Measurements from ENCODE around the gene TSHZ2. TPM values are rescaled to one million over a fixed set of nuclear protein-coding genes. Genes with fewer than 3 reads are reported as not detected.

The TSHZ2 gene
- total RNA-seq, 1 donor from 2014 or later = 0.06 TPM

DNA sequence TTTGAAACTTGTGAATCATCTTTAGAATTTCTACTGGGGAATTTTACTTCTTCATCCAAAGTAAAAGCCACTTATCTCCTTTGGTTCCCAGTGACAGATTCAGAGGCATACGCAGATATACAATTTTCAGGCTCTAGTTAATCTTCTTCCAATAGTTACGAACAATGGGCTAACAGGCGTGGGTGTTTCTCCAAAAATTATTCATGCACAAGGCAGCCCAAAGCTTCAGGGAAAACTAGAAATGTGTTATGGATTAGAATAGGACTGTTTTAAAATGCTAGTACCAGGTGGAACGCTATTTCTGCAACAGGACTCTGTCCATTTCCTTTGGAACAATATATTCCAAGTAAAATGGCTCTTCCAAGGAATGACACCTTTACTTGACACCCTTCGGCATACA lies 519.3 kb downstream of the TSHZ2 start:
- no peak overlapping the region for H3K4me3 ChIP-seq (ENCODE audit: low read depth, low read length)
- TF ChIP-seq, protein P1, sequence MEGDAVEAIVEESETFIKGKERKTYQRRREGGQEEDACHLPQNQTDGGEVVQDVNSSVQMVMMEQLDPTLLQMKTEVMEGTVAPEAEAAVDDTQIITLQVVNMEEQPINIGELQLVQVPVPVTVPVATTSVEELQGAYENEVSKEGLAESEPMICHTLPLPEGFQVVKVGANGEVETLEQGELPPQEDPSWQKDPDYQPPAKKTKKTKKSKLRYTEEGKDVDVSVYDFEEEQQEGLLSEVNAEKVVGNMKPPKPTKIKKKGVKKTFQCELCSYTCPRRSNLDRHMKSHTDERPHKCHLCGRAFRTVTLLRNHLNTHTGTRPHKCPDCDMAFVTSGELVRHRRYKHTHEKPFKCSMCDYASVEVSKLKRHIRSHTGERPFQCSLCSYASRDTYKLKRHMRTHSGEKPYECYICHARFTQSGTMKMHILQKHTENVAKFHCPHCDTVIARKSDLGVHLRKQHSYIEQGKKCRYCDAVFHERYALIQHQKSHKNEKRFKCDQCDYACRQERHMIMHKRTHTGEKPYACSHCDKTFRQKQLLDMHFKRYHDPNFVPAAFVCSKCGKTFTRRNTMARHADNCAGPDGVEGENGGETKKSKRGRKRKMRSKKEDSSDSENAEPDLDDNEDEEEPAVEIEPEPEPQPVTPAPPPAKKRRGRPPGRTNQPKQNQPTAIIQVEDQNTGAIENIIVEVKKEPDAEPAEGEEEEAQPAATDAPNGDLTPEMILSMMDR (conservative IDR thresholded peaks at IDR 0.05; ENCODE audit: low read depth, low read length) = no peak
- DNase-seq (ENCODE audit: low read depth) = no peak

- no peak overlapping the region for H3K4me3 ChIP-seq (ENCODE audit: low read depth, low read length)
- no peak for DNase-seq (ENCODE audit: low read depth)
- TF ChIP-seq, protein P1 (conservative IDR thresholded peaks at IDR 0.05; ENCODE audit: low read depth, low read length) = no peak
Measured at GRCh38 chr20:53492212-53492611, 520.1 kb downstream of the TSHZ2 start.

DNA sequence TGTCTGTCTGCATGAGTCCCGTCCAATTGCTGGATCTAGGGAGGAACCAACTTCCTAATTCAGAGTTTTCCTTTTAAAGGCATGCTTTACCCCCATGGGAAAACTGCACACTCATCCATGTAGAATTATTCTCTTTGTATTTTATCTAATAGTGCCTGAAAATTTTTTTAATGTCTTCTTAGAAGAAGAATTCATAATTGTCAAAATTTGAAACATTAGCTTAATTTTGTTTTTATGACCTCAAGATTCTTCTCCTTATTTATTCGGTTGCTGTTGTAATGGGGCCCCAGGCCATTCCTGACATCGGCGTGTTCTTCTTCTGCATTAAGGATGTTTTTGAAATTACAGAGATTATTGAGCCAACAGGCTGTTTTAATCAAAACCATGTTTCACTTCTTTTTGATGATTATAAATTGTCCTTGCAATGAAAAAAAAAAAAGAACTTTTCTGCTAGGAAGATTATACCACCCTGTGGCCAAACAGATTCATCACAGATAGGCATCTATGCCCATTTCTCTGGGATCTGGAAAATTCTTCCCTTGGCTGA lies 521.2 kb downstream of the TSHZ2 start:
- H3K4me3 ChIP-seq (ENCODE audit: low read depth, low read length) = no peak overlapping the region
- no peak for DNase-seq (ENCODE audit: low read depth)
- TF ChIP-seq, protein P1 (conservative IDR thresholded peaks at IDR 0.05; ENCODE audit: low read depth, low read length) = peak; percentile 5

DNA sequence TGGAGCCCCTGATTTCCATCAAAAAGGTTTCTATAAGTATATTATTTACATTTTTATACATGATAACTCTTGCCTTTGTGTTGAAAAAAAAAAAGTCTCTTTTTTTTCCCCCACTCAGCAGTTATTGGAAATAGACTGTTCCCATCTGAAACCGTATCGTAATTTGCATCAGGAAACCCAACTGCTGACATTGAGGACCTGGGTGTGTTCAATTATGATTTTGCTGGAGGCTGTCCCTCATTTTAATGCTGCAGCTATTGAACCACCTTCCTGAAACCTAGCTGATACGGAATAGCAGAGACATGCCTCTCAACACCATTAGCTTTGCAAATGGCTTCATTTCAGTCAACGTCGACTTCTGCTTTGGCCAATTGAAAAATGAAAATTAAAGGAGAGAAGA lies 522.6 kb downstream of the TSHZ2 start:
- DNase-seq (ENCODE audit: low read depth) = no peak
- no peak overlapping the region for H3K4me3 ChIP-seq (ENCODE audit: low read depth, low read length)
- TF ChIP-seq, protein P1 (conservative IDR thresholded peaks at IDR 0.05; ENCODE audit: low read depth, low read length) = no peak

DNA sequence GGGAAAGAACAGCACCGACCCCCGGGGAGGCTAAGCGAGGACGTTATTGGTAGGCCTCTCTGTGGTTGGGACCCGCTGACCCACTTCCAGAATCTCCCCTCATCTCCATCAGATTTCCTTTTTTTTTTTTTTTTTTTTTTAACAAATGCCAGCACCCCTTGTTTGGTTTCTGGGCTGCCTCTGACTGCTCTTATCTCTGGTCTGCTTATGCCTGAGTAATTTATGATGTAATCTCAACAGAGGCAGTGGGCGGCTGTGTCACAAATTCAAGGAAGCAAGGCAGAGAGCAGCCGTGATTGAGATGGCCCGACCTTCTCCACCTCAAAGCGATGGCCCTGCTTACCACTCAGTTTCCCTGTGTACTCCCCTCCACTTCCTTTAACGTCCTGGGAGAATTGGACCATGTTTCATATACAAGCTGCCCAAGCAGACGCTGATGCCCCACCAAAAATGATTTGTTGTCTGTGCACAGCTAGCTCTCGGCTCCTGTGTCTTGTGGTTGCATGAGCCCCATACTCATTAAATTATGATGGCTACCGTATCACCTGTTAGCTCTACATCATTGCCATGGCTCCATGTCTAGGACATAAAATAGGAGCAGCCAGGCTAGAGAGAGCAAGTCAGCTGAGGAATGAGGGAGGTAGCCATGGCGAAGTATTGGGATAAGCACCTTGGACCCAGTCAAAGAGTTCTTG lies 523.4 kb downstream of the TSHZ2 start:
- no peak for DNase-seq (ENCODE audit: low read depth)
- TF ChIP-seq, protein P1 (conservative IDR thresholded peaks at IDR 0.05; ENCODE audit: low read depth, low read length) = no peak
- no peak overlapping the region for H3K4me3 ChIP-seq (ENCODE audit: low read depth, low read length)

DNA sequence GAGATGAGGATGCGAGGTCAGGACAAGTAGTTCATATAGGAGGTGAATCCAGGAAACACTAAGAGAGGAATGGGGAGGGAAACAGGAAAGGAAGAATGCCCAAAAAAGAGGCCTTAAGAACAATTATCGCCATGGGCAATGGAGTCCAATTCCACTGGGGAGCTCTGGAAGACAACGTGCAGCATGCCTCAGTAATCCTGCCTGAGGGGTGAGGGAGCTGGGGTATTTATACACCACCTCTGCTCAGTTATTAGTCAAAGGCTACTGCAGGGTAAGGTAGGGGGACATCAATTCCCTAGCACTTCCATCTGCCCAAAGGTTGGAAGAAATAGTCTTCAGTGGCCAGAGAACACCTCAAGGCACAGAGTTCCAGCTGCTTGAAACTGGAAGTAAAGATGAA lies 525.1 kb downstream of the TSHZ2 start:
- TF ChIP-seq, protein P1 (conservative IDR thresholded peaks at IDR 0.05; ENCODE audit: low read depth, low read length) = no peak
- no peak overlapping the region for H3K4me3 ChIP-seq (ENCODE audit: low read depth, low read length)
- no peak for DNase-seq (ENCODE audit: low read depth)

- DNase-seq (ENCODE audit: low read depth) = no peak
- TF ChIP-seq, protein P1 (conservative IDR thresholded peaks at IDR 0.05; ENCODE audit: low read depth, low read length) = no peak
- no peak overlapping the region for H3K4me3 ChIP-seq (ENCODE audit: low read depth, low read length)
Measured at GRCh38 chr20:53498341-53498740, 526.2 kb downstream of the TSHZ2 start.
